HG03354 (cell line): Measurements from ENCODE around the gene CITED4.

ENCODE experiments used
- ATAC-seq: cut with Tn5 transposase; IDR thresholded peaks from one replicate; pipeline ENCODE4 v1.9.1; 2021; ENCODE audit warnings: mild to moderate bottlenecking; ENCODE audit not compliant: unreplicated experiment, poor library complexity, severe bottlenecking

CITED4 gene

GRCh38 chr1:40819101-40819500, 43.1 kb downstream of the CITED4 start:
- ATAC-seq = no peak

GRCh38 chr1:40818264-40818961, 43.8 kb downstream of the CITED4 start:
- peak; percentile 86 for ATAC-seq

GRCh38 chr1:40817791-40818263, 44.3 kb downstream of the CITED4 start:
- no peak for ATAC-seq

- ATAC-seq = no peak
These were observed 46.7 kb downstream of the CITED4 start for GRCh38 chr1:40815420-40815819.
